GM12878 (cell line): Measurements from ENCODE around the gene IPO11. TPM values are rescaled to one million over a fixed set of nuclear protein-coding genes. Genes with fewer than 3 reads are reported as not detected.

ENCODE experiments used
- ATAC-seq: fragments of 200-7000 bp; cut with Tn5 transposase; 3 replicates; pipeline ENCODE4 v1.9.1; 2020; ENCODE audit warnings: mild to moderate bottlenecking, moderate library complexity
- BruUV-seq: library from RNA; stranded (reverse); fragments of 400-500 nt; replicated peaks from 2 replicates; lab custom pipeline; 2021; lab: Mats Ljungman, UMichigan
- CTCF ChIA-PET: fragments of 300-600 bp; sonication (Branson Sonifier 250); formaldehyde crosslinking; extraction: SDS; loops from one replicate; lab custom pipeline; 2021; ENCODE audit warnings: inconsistent platforms; lab: Yijun Ruan, JAX
- POLR2A ChIA-PET: fragments of 350-600 bp; formaldehyde crosslinking; extraction: SDS; loops from one replicate; lab custom pipeline; 2021; ENCODE audit warnings: inconsistent platforms; lab: Charles Lee
- RAD21 ChIA-PET: fragments of 300-600 bp; sonication (Branson Sonifier 250); formaldehyde crosslinking; loops from one replicate; lab custom pipeline; 2023; ENCODE audit warnings: antibody characterized with exemption; ENCODE audit not compliant: unreplicated experiment; lab: Charles Lee
- SMC1A ChIA-PET: fragments of 300-600 bp; sonication (Branson Sonifier 250); formaldehyde crosslinking; loops from one replicate; lab custom pipeline; 2023; ENCODE audit not compliant: unreplicated experiment, uncharacterized antibody; lab: Charles Lee
- DNase-seq: peaks from one replicate; pipeline ENCODE4 v3.0.0-alpha.2; 2011; ENCODE audit warnings: low read depth, low spot score
- FAIRE-seq: peaks from 3 replicates; lab custom pipeline; 2011; peaks lifted over from hg19 to GRCh38; lab: Jason Lieb, UNC
- H2AFZ ChIP-seq: 2 replicates; pipeline ENCODE4 v1.6.0; 2011; ENCODE audit warnings: low read depth, low read length, control low read depth; ENCODE audit not compliant: control insufficient read depth
- H3K27ac ChIP-seq: 2 replicates; pipeline ENCODE4 v1.5.1; 2011; ENCODE audit warnings: control low read depth; ENCODE audit not compliant: control insufficient read depth, insufficient read depth
- H3K27me3 ChIP-seq, 2 experiments: replicated peaks in 1 of 2; 2 replicates each; pipeline versions ENCODE4 v1.6.0 to v1.6.1; 2011; ENCODE audit warnings: low read length in 1 of 2; ENCODE audit not compliant: control insufficient read depth in 2 of 2, insufficient read depth in 2 of 2
- H3K36me3 ChIP-seq, 2 experiments: 2 replicates each; pipeline ENCODE4 v1.5.1; 2011; ENCODE audit warnings: low read length in 1 of 2; ENCODE audit not compliant: control insufficient read depth in 2 of 2, insufficient read depth in 2 of 2
- H3K4me1 ChIP-seq: 2 replicates; pipeline ENCODE4 v1.6.1; 2011; ENCODE audit warnings: mild to moderate bottlenecking, low read length, moderate library complexity, mixed read lengths; ENCODE audit not compliant: control insufficient read depth, insufficient read depth
- H3K4me2 ChIP-seq: 2 replicates; pipeline ENCODE4 v1.6.0; 2011; ENCODE audit warnings: control low read depth; ENCODE audit not compliant: control insufficient read depth, insufficient read depth
- H3K4me3 ChIP-seq: fragments of 200-600 bp; sonication (generic); 2 replicates; pipeline ENCODE4 v1.5.1; 2016
- H3K79me2 ChIP-seq: 2 replicates; pipeline ENCODE4 v1.6.0; 2011; ENCODE audit warnings: low read length; ENCODE audit not compliant: control insufficient read depth, insufficient read depth
- H3K9ac ChIP-seq: 2 replicates; pipeline ENCODE4 v1.8.0; 2011; ENCODE audit warnings: low read length, control low read depth, mixed read lengths; ENCODE audit not compliant: control insufficient read depth, insufficient read depth
- H3K9me3 ChIP-seq: replicated peaks from 3 replicates; pipeline ENCODE4 v1.5.1; 2011; ENCODE audit warnings: mild to moderate bottlenecking, low read length; ENCODE audit not compliant: control insufficient read depth, insufficient read depth
- H4K20me1 ChIP-seq: 2 replicates; pipeline ENCODE4 v1.6.0; 2011; ENCODE audit not compliant: control insufficient read depth, insufficient read depth
- BMI1 ChIP-seq: fragments of 450-650 bp; IDR thresholded peaks from 2 replicates; pipeline ENCODE4 v1.6.1; 2016; ENCODE audit warnings: mild to moderate bottlenecking, moderate library complexity, borderline replicate concordance
- CREM ChIP-seq: IDR thresholded peaks from 2 replicates; pipeline ENCODE4 v1.6.1; 2014; ENCODE audit warnings: antibody characterized with exemption, low read depth
- DPF2 ChIP-seq: fragments of 450-650 bp; IDR thresholded peaks from 2 replicates; pipeline ENCODE4 v1.6.1; 2017; ENCODE audit warnings: mild to moderate bottlenecking
- ETV6 ChIP-seq, 2 experiments: fragments of 450-650 bp in 1 of 2; IDR thresholded peaks in 1 of 2; conservative IDR thresholded peaks in 1 of 2; 2 replicates each; pipeline ENCODE4 v1.6.1; 2014; ENCODE audit warnings: antibody characterized with exemption in 1 of 2, borderline replicate concordance in 1 of 2, low read depth in 1 of 2, mild to moderate bottlenecking in 1 of 2, moderate library complexity in 1 of 2
- GABPA ChIP-seq: IDR thresholded peaks from 2 replicates; pipeline ENCODE4 v1.6.1; 2014; ENCODE audit warnings: antibody characterized with exemption, low read depth, mild to moderate bottlenecking, inconsistent platforms
- HCFC1 ChIP-seq: fragments of 150-350 bp; IDR thresholded peaks from 2 replicates; pipeline ENCODE4 v1.6.1; 2014; ENCODE audit warnings: low read length
- IRF4 ChIP-seq: IDR thresholded peaks from 2 replicates; pipeline ENCODE4 v1.6.1; 2011; ENCODE audit warnings: low read depth, low read length
- JUND ChIP-seq: IDR thresholded peaks from 2 replicates; pipeline ENCODE4 v1.6.1; 2012; ENCODE audit warnings: low read depth, mild to moderate bottlenecking, low read length, improper control_type of control experiment, moderate library complexity
- MTA2 ChIP-seq: fragments of 450-650 bp; IDR thresholded peaks from 2 replicates; pipeline ENCODE4 v1.6.1; 2016; ENCODE audit warnings: low read depth, mild to moderate bottlenecking, moderate library complexity
- MTA3 ChIP-seq: IDR thresholded peaks from 2 replicates; pipeline ENCODE4 v1.6.1; 2012; ENCODE audit warnings: low read length, inconsistent platforms, borderline replicate concordance
- MYB ChIP-seq: fragments of 150-350 bp; IDR thresholded peaks from 2 replicates; pipeline ENCODE4 v1.6.1; 2014; ENCODE audit warnings: mild to moderate bottlenecking, low read depth, low read length, borderline replicate concordance
- NFYA ChIP-seq: IDR thresholded peaks from 2 replicates; pipeline ENCODE4 v1.6.1; 2011; ENCODE audit warnings: low read depth, mild to moderate bottlenecking, low read length, improper control_type of control experiment, borderline replicate concordance
- NR2C2 ChIP-seq: IDR thresholded peaks from 2 replicates; pipeline ENCODE4 v1.6.1; 2011; ENCODE audit warnings: borderline replicate concordance, low read depth; ENCODE audit not compliant: control insufficient read depth, insufficient read length
- POLR2A ChIP-seq: IDR thresholded peaks from 2 replicates; pipeline ENCODE4 v1.6.1; 2011; ENCODE audit warnings: low read depth, mild to moderate bottlenecking, low read length
- POLR2AphosphoS5 ChIP-seq: IDR thresholded peaks from 2 replicates; pipeline ENCODE4 v1.6.1; 2011; ENCODE audit warnings: mild to moderate bottlenecking, low read length, inconsistent platforms
- POU2F2 ChIP-seq: IDR thresholded peaks from 3 replicates; pipeline ENCODE4 v1.6.1; 2011; ENCODE audit warnings: low read depth, mild to moderate bottlenecking, low read length, borderline replicate concordance
- RAD21 ChIP-seq: IDR thresholded peaks from 2 replicates; pipeline ENCODE4 v1.6.1; 2011; ENCODE audit warnings: mild to moderate bottlenecking, low read depth, low read length, moderate library complexity; ENCODE audit not compliant: insufficient read depth
- RBBP5 ChIP-seq: fragments of 200-600 bp; sonication (generic); conservative IDR thresholded peaks from 2 replicates; pipeline ENCODE4 v1.6.1; 2016
- RELA ChIP-seq: fragments of 450-650 bp; IDR thresholded peaks from 2 replicates; pipeline ENCODE4 v1.8.0; 2014; ENCODE audit warnings: borderline replicate concordance; ENCODE audit not compliant: partially characterized antibody
- ZNF384 ChIP-seq: IDR thresholded peaks from 2 replicates; pipeline ENCODE4 v1.6.1; 2012; ENCODE audit warnings: low read depth, mild to moderate bottlenecking, low read length, improper control_type of control experiment, borderline replicate concordance
- WGBS: methylation state at CpG from one replicate; pipeline ENCODE4 v1.1.6; 2016; ENCODE audit warnings: low lambda C conversion rate; ENCODE audit not compliant: insufficient replicate concordance, insufficient coverage; ENCODE audit errors: missing lambda C conversion rate; 5-methylcytosine and 5-hydroxymethylcytosine counted together
- in situ Hi-C: fragments of 300-500 bp; cut with MboI; formaldehyde crosslinking; loops from 9 replicates; pipeline ENCODE4 v1.14.3; 2018; ENCODE audit warnings: mixed read lengths
- intact Hi-C: fragments of 100-400 bp; cut with micrococcal nuclease; formaldehyde crosslinking; loops from one replicate; pipeline ENCODE4 v1.14.2; 2022; ENCODE audit not compliant: unreplicated experiment
- polyA plus RNA-seq, 11 experiments: library from polyadenylated mRNA; depleted of rRNA in 4 of 11; unstranded in 6 of 11; stranded (reverse) in 5 of 11; fragments of >200 nt; fragmentation: Nextera tagmentation in 4 of 11; fragmentation: Illumina TruSeq in 1 of 11; extraction: Ambion mirVana in 4 of 11; extraction: Trizol in 1 of 11; gene quantifications; 1 replicate in 1 of 11; 2 replicates in 10 of 11; pipeline versions ENCODE4 v1.2.1 to v1.2.3, GENCODE V29; 2011 to 2016; ENCODE audit warnings: inconsistent platforms in 2 of 11, missing spikeins in 2 of 11, low read depth in 1 of 11
- total RNA-seq, 4 experiments: library from RNA; depleted of rRNA in 3 of 4; stranded (reverse); fragments of >200 nt in 3 of 4; fragmentation: Illumina TruSeq in 1 of 4; extraction: Trizol in 1 of 4; gene quantifications; 2 replicates each; pipeline versions ENCODE4 v1.2.1 to v1.2.3, GENCODE V29; 2013 to 2021

The IPO11 gene
- total and polyA plus RNA-seq, 10 of the 15 experiments (the other 5 are each of a cell fraction or from before 2014, with no cell fraction given), result 14.1 to 49.3 (median 29.8) TPM

- no peak for TF ChIP-seq MTA2
- no peak for TF ChIP-seq RELA
- no peak for TF ChIP-seq NR2C2
- TF ChIP-seq POU2F2, result no peak
- H3K9ac ChIP-seq, result no peak overlapping the region
- H3K4me1 ChIP-seq, result peaks cover 11% of the 10 kb centered on the region; the same call in 1 of the 2 replicates
- no peak overlapping the region for H2AFZ ChIP-seq
- in situ Hi-C loops, result no loop called here
- ChIA-PET POLR2A (no interaction called here), CTCF (interaction anchor here (1.0 kb wide), 1 partner anchor 13 kb away, joined by 3 read pairs; no protein-coding TSS in a partner anchor), RAD21 (interaction anchor here (1.2 kb wide), 1 partner anchor 15 kb away, joined by 3 read pairs; no protein-coding TSS in a partner anchor), SMC1A (interaction anchor here (1.0 to 2.9 kb wide), 7 partner anchors 9 to 143 kb away, joined by 3 to 20 read pairs (median 4); no protein-coding TSS in a partner anchor)
- no TSS peak for BruUV-seq
- H3K4me3 ChIP-seq, result no peak overlapping the region
- H3K36me3 ChIP-seq, result no peaks in the 10 kb centered on the region
- H3K27me3 ChIP-seq, result no peaks in the 10 kb centered on the region
- DNase-seq (no peak), ATAC-seq (no peak), FAIRE-seq (no peak)
- no peak overlapping the region for H3K27ac ChIP-seq
- H3K9me3 ChIP-seq, result no peaks in the 10 kb centered on the region
- no peaks in the 10 kb centered on the region for H3K79me2 ChIP-seq
- no peak overlapping the region for H3K4me2 ChIP-seq
- WGBS, result 100% methylated on average over 1 of the region's 1 CpG
- intact Hi-C loops, result no loop called here
- no peaks in the 10 kb centered on the region for H4K20me1 ChIP-seq
Observed at GRCh38 chr5:62577488-62577887, 164.9 kb downstream of the IPO11 start.

GRCh38 chr5:62578540-62578939 lies 166.0 kb downstream of the IPO11 start, which contains the start of gene LRRC70:
Gene LRRC70, plus strand, starts transcription at chr5:62578819. Its CDS starts 620 bp downstream, at chr5:62579439.
- no peak within 1 kb of the TSS for H2AFZ ChIP-seq
- WGBS, result 16% methylated on average over 4 of the region's 4 CpGs
- ChIA-PET RAD21 (interaction anchor here (0.7 to 1.3 kb wide), 3 partner anchors 9 to 63 kb away, joined by 3 to 5 read pairs (median 3); no protein-coding TSS in a partner anchor), CTCF (interaction anchor here (0.7 to 1.5 kb wide), 3 partner anchors 27 to 189 kb away, joined by 3 to 6 read pairs (median 4); no protein-coding TSS in a partner anchor), SMC1A (interaction anchor here (0.7 to 2.9 kb wide), 8 partner anchors 10 to 141 kb away, joined by 3 to 20 read pairs (median 4); no protein-coding TSS in a partner anchor), POLR2A (interaction anchor here (0.6 to 0.7 kb wide), 2 partner anchors 19 to 79 kb away, joined by 3 to 6 read pairs; no protein-coding TSS in a partner anchor)
- peaks cover 11% of the 10 kb centered on the region; the same call in 1 of the 2 replicates for H3K4me1 ChIP-seq
- no peak within 1 kb of the TSS for H3K27ac ChIP-seq
- no peaks in the 10 kb centered on the region for H3K27me3 ChIP-seq
- H3K9ac ChIP-seq, result no peak within 1 kb of the TSS
- no peaks in the 10 kb centered on the region for H3K9me3 ChIP-seq
- ATAC-seq (peak; percentile 85), FAIRE-seq (no peak), DNase-seq (peak; percentile 35)
- H4K20me1 ChIP-seq, result no peaks in the 10 kb centered on the region
- intact Hi-C loops (no loop called here), in situ Hi-C loops (no loop called here)
- H3K79me2 ChIP-seq, result no peaks in the 10 kb centered on the region
- H3K4me3 ChIP-seq, result no peak within 1 kb of the TSS
- BruUV-seq, result no TSS peak
- H3K4me2 ChIP-seq, result no peak within 1 kb of the TSS
- H3K36me3 ChIP-seq, result no peaks in the 10 kb centered on the region
- no peak for TF ChIP-seq POU2F2
- TF ChIP-seq DPF2, result no peak
- no peak for TF ChIP-seq NFYA
- TF ChIP-seq MTA3, result no peak
- no peak for TF ChIP-seq HCFC1
- TF ChIP-seq POLR2A, result no peak
- 0 out of 2 replicates have a peak, but pooled peaks have one; percentile 37 for TF ChIP-seq GABPA
- TF ChIP-seq ZNF384, result peak; percentile 88
- no peak for TF ChIP-seq IRF4
- TF ChIP-seq POLR2AphosphoS5, result no peak
- peak in 1 of 2 experiments; percentile 30; a peak in 1 of 4 replicates for TF ChIP-seq ETV6 (conservative IDR thresholded peaks at IDR 0.05 in 1 of 2, IDR thresholded peaks at IDR 0.05 in 1 of 2; ENCODE audit: borderline replicate concordance in 1 of 2, low read depth in 1 of 2)
- no peak for TF ChIP-seq JUND
- TF ChIP-seq MYB, result no peak
- no peak for TF ChIP-seq RAD21
- TF ChIP-seq RBBP5, result no peak
- no peak for TF ChIP-seq CREM
- TF ChIP-seq BMI1, result peak; percentile 93
